ENCODE results near the gene MLC1. TPM values are rescaled to one million over a fixed set of nuclear protein-coding genes. Genes with fewer than 3 reads are reported as not detected.

MLC1 gene
- total RNA-seq (2012; rRNA removed) (not detected in 2 replicates), polyA plus RNA-seq (2012; rRNA removed) (0.07 and 0.10 TPM in 2 replicates), Bru-seq, nascent RNA (percentile 16 among the genes with signal in this experiment), BruChase-seq, experiment 1, labeled RNA remaining after a 6-hour chase (percentile 20 among the genes with signal in this experiment), BruChase-seq, experiment 2, labeled RNA remaining after a 2-hour chase (percentile 19 among the genes with signal in this experiment)
- 0.02 and 0.19 TPM in 2 replicates for polyA plus RNA-seq (2012; cell fraction: cytosol; rRNA removed)
- polyA plus RNA-seq (2012; cell fraction: nucleus; rRNA removed; ENCODE audit: low replicate concordance): 0.05 and 0.08 TPM in 2 replicates
- long read RNA-seq, partial matches to known transcripts: 0 of 2 reads
- long read RNA-seq, other reads (novel, unspliced or antisense): 2 of 2 reads

- Histone ChIP-seq H4K8ac (ENCODE audit: low read depth in 2 of 2, low read length in 2 of 2) (peak within 1 kb of the TSS in 1 of 2 experiments; percentile 31; a peak in 1 of 4 replicates), H3K27me3 (ENCODE audit: control insufficient read depth, insufficient read depth, low read length) (no peaks in the 10 kb centered on the region), H3K4ac (ENCODE audit: low read depth, low read length) (no peak within 1 kb of the TSS; the same call in 1 of the 2 replicates), H3K36me3 (ENCODE audit: control insufficient read depth, insufficient read depth, low read length) (no peaks in the 10 kb centered on the region), H3K4me3 (ENCODE audit: insufficient read depth, low read depth, low read length) (no peak within 1 kb of the TSS), H4K20me1 (ENCODE audit: insufficient read depth, low read length) (no peaks in the 10 kb centered on the region), H3K4me2 (ENCODE audit: low read depth, low read length) (peak within 1 kb of the TSS; percentile 48), H2BK5ac (ENCODE audit: low read depth, low read length, poor library complexity, severe bottlenecking) (no peak within 1 kb of the TSS), H2BK20ac (ENCODE audit: low read depth, low read length) (peak within 1 kb of the TSS; percentile 46; the same call in 1 of the 2 replicates), H3K27ac (ENCODE audit: insufficient read depth, low read length) (no peak within 1 kb of the TSS), H3K9me1 (ENCODE audit: insufficient read depth, low read length) (peaks cover 6% of the 10 kb centered on the region; the same call in 1 of the 2 replicates), H2AK9ac (replicated peaks; ENCODE audit: low read depth, low read length, poor library complexity) (peak within 1 kb of the TSS; percentile 48), H3K23ac (ENCODE audit: low read depth, low read length) (no peak within 1 kb of the TSS), H3K4me1 (ENCODE audit: control insufficient read depth, insufficient read depth, low read length) (peaks cover 9% of the 10 kb centered on the region; the same call in 1 of the 2 replicates), H4K91ac (ENCODE audit: insufficient read depth, low read depth, low read length) (no peak within 1 kb of the TSS), H2AFZ (replicated peaks; ENCODE audit: low read length, poor library complexity) (peak within 1 kb of the TSS; percentile 44), H3K9me3 (ENCODE audit: control insufficient read depth, insufficient read depth, low read length) (peaks cover 13% of the 10 kb centered on the region), H3K79me1 (ENCODE audit: low read depth in 1 of 2, low read length in 2 of 2) (no peaks in the 10 kb centered on the region), H4K5ac (ENCODE audit: low read depth, low read length) (no peak within 1 kb of the TSS; the same call in 1 of the 2 replicates), H3K56ac (ENCODE audit: extremely low read depth, insufficient read depth, low read length) (no peak within 1 kb of the TSS), H2AK5ac (ENCODE audit: low read depth, low read length) (peak within 1 kb of the TSS; percentile 50; the same call in 1 of the 2 replicates), H2BK15ac (ENCODE audit: low read depth, low read length) (peak within 1 kb of the TSS; percentile 25; the same call in 1 of the 3 replicates), H3K14ac (replicated peaks; ENCODE audit: low read depth, low read length) (0 out of 2 replicates have a peak within 1 kb of the TSS, but pooled peaks have one; percentile 28), H3K18ac (ENCODE audit: low read depth, low read length) (no peak within 1 kb of the TSS; the same call in none of the 2 replicates), H3K9ac (ENCODE audit: low read depth, low read length) (no peak within 1 kb of the TSS; the same call in 1 of the 2 replicates), H2BK120ac (ENCODE audit: low read depth, low read length) (no peak within 1 kb of the TSS)
- no peak for ATAC-seq (ENCODE audit: low read depth)
- ChIA-PET CTCF (no interaction called here), POLR2A (ENCODE audit: unreplicated experiment) (no interaction called here)
- BruUV-seq (replicated peaks): no TSS peak
- peak; percentile 25 for DNase-seq
- no peak for TF ChIP-seq CEBPB (IDR thresholded peaks at IDR 0.05; ENCODE audit: low read depth, low read length)
- TF ChIP-seq MAFK (IDR thresholded peaks at IDR 0.05; ENCODE audit: low read depth, low read length): no peak
- TF ChIP-seq RFX5 (IDR thresholded peaks at IDR 0.05; ENCODE audit: low read depth, low read length): no peak
- TF ChIP-seq BHLHE40 (IDR thresholded peaks at IDR 0.05; ENCODE audit: low read depth, low read length): no peak
- TF ChIP-seq CHD1 (IDR thresholded peaks at IDR 0.05; ENCODE audit: low read depth, low read length): no peak
- no peak for TF ChIP-seq MAZ (IDR thresholded peaks at IDR 0.05; ENCODE audit: borderline replicate concordance, low read depth, low read length)
- no peak for TF ChIP-seq RCOR1 (IDR thresholded peaks at IDR 0.05; ENCODE audit: insufficient replicate concordance, low read length)
- TF ChIP-seq USF2 (IDR thresholded peaks at IDR 0.05; ENCODE audit: low read depth, low read length): no peak
- no peak for TF ChIP-seq RAD21 (IDR thresholded peaks at IDR 0.05; ENCODE audit: low read length)
- TF ChIP-seq ELK1 (IDR thresholded peaks at IDR 0.05; ENCODE audit: borderline replicate concordance, low read depth, low read length): no peak
- TF ChIP-seq FOS (IDR thresholded peaks at IDR 0.05; ENCODE audit: low read depth, low read length): no peak
- TF ChIP-seq SMC3 (IDR thresholded peaks at IDR 0.05; ENCODE audit: low read depth, low read length): no peak
- TF ChIP-seq MXI1 (IDR thresholded peaks at IDR 0.05; ENCODE audit: borderline replicate concordance, low read depth, low read length): no peak
- WGBS, 2 experiments (ENCODE audit: extremely low coverage in 2 of 2, insufficient read length in 1 of 2): 53% methylated on average over 10 of the region's 29 CpGs; no CpG with 5 or more reads in 1 of the 2 experiments
- in situ Hi-C loops (cut with MboI; ENCODE audit: low sequenced_read_pairs): no loop called here
- dilution Hi-C loops (cut with HindIII; ENCODE audit: low sequenced_read_pairs, unreplicated experiment): no loop called here
- intact Hi-C loops (cut with micrococcal nuclease): loop anchor here (5.0 kb wide), 1 partner anchor 57 kb away; no protein-coding TSS in a partner anchor
These were observed at the start of gene MLC1 for GRCh38 chr22:50085211-50085972. TSS of gene MLC1 (minus strand) at chr22:50085426. CDS start at chr22:50084902, 524 bp downstream.
